Endothelial cell (in vitro differentiated cells): ENCODE measurements around the gene CAPSL. TPM values are rescaled to one million over a fixed set of nuclear protein-coding genes. Genes with fewer than 3 reads are reported as not detected.
"Not testable (repeated sequence)": the region's sequence is repeated elsewhere in the genome, so short reads cannot be mapped to it uniquely, and the experiment has no call there.

Experiments
- DNase-seq: peaks from one replicate; pipeline ENCODE4 v3.0.0; 2021; ENCODE audit warnings: low spot score
- H3K27ac Mint-ChIP-seq: one replicate; pipeline ENCODE4 v1.8.0; 2021; ENCODE audit warnings: mixed read lengths, inconsistent platforms; ENCODE audit not compliant: unreplicated experiment
- H3K27me3 Mint-ChIP-seq: one replicate; pipeline ENCODE4 v1.8.0; 2021; ENCODE audit warnings: mild to moderate bottlenecking, moderate library complexity, mixed read lengths, inconsistent platforms; ENCODE audit not compliant: unreplicated experiment
- H3K36me3 Mint-ChIP-seq: one replicate; pipeline ENCODE4 v1.8.0; 2021; ENCODE audit warnings: mild to moderate bottlenecking, low read depth, mixed read lengths, inconsistent platforms; ENCODE audit not compliant: unreplicated experiment
- H3K4me1 Mint-ChIP-seq: one replicate; pipeline ENCODE4 v1.8.0; 2021; ENCODE audit warnings: mild to moderate bottlenecking, mixed read lengths, inconsistent platforms; ENCODE audit not compliant: unreplicated experiment
- H3K4me3 Mint-ChIP-seq: one replicate; pipeline ENCODE4 v1.8.0; 2021; ENCODE audit warnings: mild to moderate bottlenecking, mixed read lengths, inconsistent platforms; ENCODE audit not compliant: unreplicated experiment
- H3K9me3 Mint-ChIP-seq: one replicate; pipeline ENCODE4 v1.8.0; 2021; ENCODE audit warnings: mixed read lengths, inconsistent platforms; ENCODE audit not compliant: unreplicated experiment
- CTCF ChIP-seq: fragments of 200-600 bp; sonication (generic); IDR thresholded peaks from one replicate; pipeline ENCODE4 v1.5.0; 2021; ENCODE audit warnings: antibody characterized with exemption; ENCODE audit not compliant: unreplicated experiment
- total RNA-seq: library from RNA; stranded (reverse); fragmentation: NEBNext Ultra II Directional; extraction: Animal tissue kit (Norgen Biotek cat#: 25700); gene quantifications from one replicate; pipeline ENCODE4 v1.2.1, GENCODE V29; 2021; ENCODE audit not compliant: unreplicated experiment

CAPSL gene
- total RNA-seq, 1 donor from 2014 or later = not detected

GRCh38 chr5:35860686-35861085 is 77.7 kb downstream of the CAPSL start:
- DNase-seq = no peak
- Mint-ChIP-seq H3K4me1 (peaks cover 15% of the 10 kb centered on the region), H3K4me3 (no peak overlapping the region), H3K27ac (no peak overlapping the region), H3K36me3 (no peaks in the 10 kb centered on the region), H3K27me3 (no peaks in the 10 kb centered on the region), H3K9me3 (no peaks in the 10 kb centered on the region)
- no peak for TF ChIP-seq CTCF

GRCh38 chr5:35859101-35859661 is 79.2 kb downstream of the CAPSL start:
- H3K4me3 Mint-ChIP-seq = no peak overlapping the region
- DNase-seq = no peak
- H3K9me3 Mint-ChIP-seq = no peaks in the 10 kb centered on the region
- H3K27ac Mint-ChIP-seq = no peak overlapping the region
- no peaks in the 10 kb centered on the region for H3K36me3 Mint-ChIP-seq
- H3K4me1 Mint-ChIP-seq = peaks cover 15% of the 10 kb centered on the region
- peaks cover 1% of the 10 kb centered on the region for H3K27me3 Mint-ChIP-seq
- no peak for TF ChIP-seq CTCF

- no peak for TF ChIP-seq CTCF
- H3K9me3 Mint-ChIP-seq = no peaks in the 10 kb centered on the region
- peaks cover 1% of the 10 kb centered on the region for H3K27me3 Mint-ChIP-seq
- no peak for DNase-seq
- H3K4me1 Mint-ChIP-seq = peaks cover 15% of the 10 kb centered on the region
- no peaks in the 10 kb centered on the region for H3K36me3 Mint-ChIP-seq
- H3K4me3 Mint-ChIP-seq = no peak overlapping the region
- H3K27ac Mint-ChIP-seq = no peak overlapping the region
These were observed 80.7 kb downstream of the CAPSL start for GRCh38 chr5:35857606-35858205.

- Mint-ChIP-seq H3K4me3 (no peak within 1 kb of the TSS), H3K36me3 (no peaks in the 10 kb centered on the region), H3K4me1 (peaks cover 15% of the 10 kb centered on the region), H3K27ac (peak within 1 kb of the TSS; percentile 1), H3K9me3 (no peaks in the 10 kb centered on the region), H3K27me3 (peaks cover 1% of the 10 kb centered on the region)
- DNase-seq = no peak
- TF ChIP-seq CTCF = no peak
These were observed 81.6 kb downstream of the CAPSL start, which contains the start of gene IL7R for GRCh38 chr5:35856765-35857351. IL7R (plus strand) TSS chr5:35856891; CDS start chr5:35856978, 87 bp downstream.

GRCh38 chr5:35856186-35856764 is 82.1 kb downstream of the CAPSL start:
- not testable (repeated sequence) for H3K9me3 Mint-ChIP-seq, DNase-seq, H3K36me3 Mint-ChIP-seq, H3K4me3 Mint-ChIP-seq, H3K27ac Mint-ChIP-seq, H3K27me3 Mint-ChIP-seq
- peaks cover 15% of the 10 kb centered on the region for H3K4me1 Mint-ChIP-seq
